ENCODE data around the gene ADAMTS2. TPM values are rescaled to one million over a fixed set of nuclear protein-coding genes. Genes with fewer than 3 reads are reported as not detected.

ADAMTS2 gene
- total RNA-seq, 1 donor from 2014 or later, result 7.7 TPM

DNA sequence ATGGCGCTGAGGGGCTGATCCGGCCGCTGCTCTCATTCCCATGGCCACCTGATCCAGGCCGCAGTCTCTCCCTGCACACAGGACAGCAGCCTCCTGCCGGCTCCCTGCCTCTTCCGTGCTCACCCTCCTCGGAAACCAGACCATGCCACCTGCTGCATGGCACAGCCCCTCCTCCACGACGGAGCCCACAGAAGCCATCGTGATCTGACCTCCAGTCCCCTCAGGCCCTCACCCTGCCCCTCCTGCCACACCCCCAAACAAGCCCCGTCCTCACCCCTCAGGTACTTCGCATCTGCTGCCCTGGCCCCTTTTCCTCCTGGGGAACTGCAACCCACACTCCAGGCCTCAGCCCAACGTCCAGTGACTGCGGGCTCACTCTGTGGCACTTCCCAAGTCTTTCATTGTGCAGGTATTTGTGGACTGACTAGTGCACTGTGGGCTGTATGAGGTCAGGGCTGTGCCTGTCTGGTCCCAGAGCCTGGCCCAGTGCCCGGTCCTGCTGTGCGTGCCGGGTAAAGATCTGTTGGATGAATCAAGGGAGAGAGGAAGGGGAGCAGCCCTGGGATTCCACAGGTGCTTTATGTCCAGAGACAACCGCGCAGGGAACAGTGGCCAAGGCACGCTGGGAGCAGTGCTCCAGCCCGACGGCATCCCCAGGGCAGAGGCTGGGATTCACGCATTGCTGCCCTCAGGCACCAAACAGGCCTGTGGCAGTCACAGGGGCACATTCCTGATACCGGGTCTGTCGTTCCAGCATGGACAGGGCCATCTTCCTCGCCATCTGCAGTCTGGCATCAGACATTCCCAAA, 86.1 kb downstream of the ADAMTS2 start:
- Mint-ChIP-seq H3K36me3 (no peaks in the 10 kb centered on the region), H3K9me3 (no peaks in the 10 kb centered on the region), H3K27ac (no peak overlapping the region), H3K4me1 (ENCODE audit: unreplicated experiment) (peaks cover 8% of the 10 kb centered on the region), H3K4me3 (no peak overlapping the region), H3K27me3 (peaks cover 4% of the 10 kb centered on the region)
- TF ChIP-seq, protein P1, sequence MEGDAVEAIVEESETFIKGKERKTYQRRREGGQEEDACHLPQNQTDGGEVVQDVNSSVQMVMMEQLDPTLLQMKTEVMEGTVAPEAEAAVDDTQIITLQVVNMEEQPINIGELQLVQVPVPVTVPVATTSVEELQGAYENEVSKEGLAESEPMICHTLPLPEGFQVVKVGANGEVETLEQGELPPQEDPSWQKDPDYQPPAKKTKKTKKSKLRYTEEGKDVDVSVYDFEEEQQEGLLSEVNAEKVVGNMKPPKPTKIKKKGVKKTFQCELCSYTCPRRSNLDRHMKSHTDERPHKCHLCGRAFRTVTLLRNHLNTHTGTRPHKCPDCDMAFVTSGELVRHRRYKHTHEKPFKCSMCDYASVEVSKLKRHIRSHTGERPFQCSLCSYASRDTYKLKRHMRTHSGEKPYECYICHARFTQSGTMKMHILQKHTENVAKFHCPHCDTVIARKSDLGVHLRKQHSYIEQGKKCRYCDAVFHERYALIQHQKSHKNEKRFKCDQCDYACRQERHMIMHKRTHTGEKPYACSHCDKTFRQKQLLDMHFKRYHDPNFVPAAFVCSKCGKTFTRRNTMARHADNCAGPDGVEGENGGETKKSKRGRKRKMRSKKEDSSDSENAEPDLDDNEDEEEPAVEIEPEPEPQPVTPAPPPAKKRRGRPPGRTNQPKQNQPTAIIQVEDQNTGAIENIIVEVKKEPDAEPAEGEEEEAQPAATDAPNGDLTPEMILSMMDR (conservative IDR thresholded peaks at IDR 0.05), result no peak
- DNase-seq (ENCODE audit: extremely low spot score, unreplicated experiment), result peak; percentile 63

DNA sequence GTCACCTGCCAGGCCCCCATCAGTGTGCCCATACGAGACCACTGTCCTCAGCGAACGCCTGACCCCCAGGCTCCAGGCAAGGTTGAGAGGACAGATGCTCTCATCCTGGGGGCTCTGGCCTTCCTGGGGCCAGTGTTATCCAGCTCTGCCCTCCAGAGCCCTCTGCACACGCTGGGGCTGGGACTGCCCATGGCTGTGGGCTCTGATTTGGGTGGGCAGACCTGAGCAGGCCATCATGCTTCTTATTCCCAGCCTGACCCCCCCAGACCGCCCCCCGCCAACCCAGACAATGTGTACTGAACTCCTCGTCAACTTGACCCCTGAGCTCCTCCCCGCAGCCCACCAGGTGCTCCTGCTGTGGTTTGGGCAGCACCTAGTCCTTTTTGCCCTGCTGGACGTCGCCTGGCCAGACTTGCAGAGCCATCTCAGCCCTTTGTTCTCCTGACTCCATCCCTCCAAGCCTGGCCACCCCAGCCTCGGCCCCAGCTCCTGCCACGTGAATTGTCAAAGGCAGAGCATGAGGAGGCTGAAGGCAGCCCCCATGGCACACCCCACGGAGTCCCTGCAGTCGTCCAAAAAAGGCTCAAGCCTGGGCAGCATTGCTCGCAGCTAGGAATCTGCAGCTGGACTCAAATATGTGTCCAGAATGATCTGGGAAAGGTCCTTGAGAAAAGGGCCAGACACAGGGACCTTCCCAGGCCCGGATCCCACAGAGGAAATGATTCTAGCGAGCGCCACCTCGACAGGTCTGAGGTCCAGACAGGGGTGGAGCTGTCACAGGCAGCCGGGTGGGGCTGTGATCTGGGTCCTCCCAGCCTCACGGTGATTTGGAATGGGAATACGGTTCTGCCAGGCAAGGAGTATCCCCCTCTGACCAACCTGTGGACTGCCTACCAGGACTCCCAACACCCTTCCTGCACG, 87.0 kb downstream of the ADAMTS2 start:
- Mint-ChIP-seq H3K9me3 (no peaks in the 10 kb centered on the region), H3K27me3 (peaks cover 4% of the 10 kb centered on the region), H3K27ac (no peak overlapping the region), H3K4me1 (ENCODE audit: unreplicated experiment) (peaks cover 8% of the 10 kb centered on the region), H3K36me3 (no peaks in the 10 kb centered on the region), H3K4me3 (no peak overlapping the region)
- TF ChIP-seq, protein P1 (conservative IDR thresholded peaks at IDR 0.05), result no peak
- peak; percentile 66 for DNase-seq (ENCODE audit: extremely low spot score, unreplicated experiment)

DNA sequence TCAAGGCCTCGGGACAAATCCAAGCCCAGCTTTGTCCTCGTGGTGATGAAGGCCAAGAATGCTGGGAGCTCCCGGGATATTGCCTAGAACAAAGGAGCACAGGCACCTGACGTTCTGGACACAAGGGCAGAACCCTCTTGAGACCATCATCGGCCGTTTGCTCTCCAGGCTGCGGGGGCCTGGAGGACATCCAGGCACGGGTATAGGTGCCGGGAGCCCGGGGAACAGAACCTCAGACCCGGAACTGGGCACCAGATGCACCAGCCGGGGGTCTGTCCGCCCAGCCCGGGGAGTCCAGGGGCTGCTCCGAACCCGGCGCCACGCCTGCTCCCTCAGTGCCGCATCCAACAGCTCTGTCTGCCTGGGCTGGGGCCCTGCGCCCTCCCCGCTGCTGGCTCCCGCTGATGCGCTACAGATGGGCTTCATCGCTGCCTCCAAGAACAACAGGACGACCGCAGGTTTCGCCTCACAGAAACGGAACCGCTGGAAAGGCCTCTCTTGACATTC, 88.0 kb downstream of the ADAMTS2 start:
- Mint-ChIP-seq H3K9me3 (no peaks in the 10 kb centered on the region), H3K4me1 (ENCODE audit: unreplicated experiment) (peaks cover 8% of the 10 kb centered on the region), H3K27me3 (peaks cover 4% of the 10 kb centered on the region), H3K36me3 (no peaks in the 10 kb centered on the region), H3K4me3 (no peak overlapping the region), H3K27ac (no peak overlapping the region)
- TF ChIP-seq, protein P1 (conservative IDR thresholded peaks at IDR 0.05), result no peak
- DNase-seq (ENCODE audit: extremely low spot score, unreplicated experiment), result peak; percentile 64

DNA sequence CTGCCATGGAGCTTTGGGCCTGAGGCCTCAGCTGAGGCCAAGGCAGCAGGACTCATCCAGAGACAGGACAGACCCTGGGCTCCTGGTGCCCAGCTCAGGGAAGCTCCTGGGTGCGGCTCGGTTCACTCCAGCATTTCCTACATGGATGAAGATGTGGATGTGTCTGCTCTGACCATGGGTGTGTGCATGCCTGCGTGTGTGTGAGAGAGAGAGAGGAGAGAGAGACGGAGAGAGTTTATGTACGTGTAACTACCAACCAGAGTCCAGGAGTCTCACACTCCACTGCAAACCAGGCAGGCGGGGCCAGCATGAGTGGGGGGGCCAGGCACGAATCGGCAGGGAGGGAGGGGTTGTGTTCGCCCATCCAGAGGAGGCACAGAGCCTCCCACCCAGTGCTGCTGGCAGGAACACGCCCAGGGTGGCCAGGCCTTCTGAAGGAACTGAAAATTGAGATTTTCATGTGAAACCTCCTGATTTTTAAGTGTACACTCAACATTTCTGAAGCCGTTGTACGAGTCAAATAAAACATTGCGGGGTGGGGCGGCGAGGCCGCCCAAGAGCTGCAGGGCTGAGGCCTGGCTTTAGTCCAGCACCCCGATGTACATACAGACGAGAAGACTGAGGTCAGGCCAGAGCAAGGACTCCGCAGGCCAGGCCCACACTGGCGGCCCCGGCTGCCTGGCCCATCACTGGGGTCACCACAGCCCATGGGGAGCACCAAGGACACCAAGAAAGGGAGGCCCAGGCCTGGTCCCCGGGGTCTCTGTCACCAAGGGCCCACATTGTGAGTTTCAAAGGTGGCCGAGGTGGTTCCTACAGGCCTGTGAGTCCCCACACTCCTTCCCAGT, 88.7 kb downstream of the ADAMTS2 start:
- Mint-ChIP-seq H3K4me1 (ENCODE audit: unreplicated experiment) (peaks cover 8% of the 10 kb centered on the region), H3K36me3 (no peaks in the 10 kb centered on the region), H3K27me3 (peaks cover 4% of the 10 kb centered on the region), H3K27ac (no peak overlapping the region), H3K9me3 (no peaks in the 10 kb centered on the region), H3K4me3 (no peak overlapping the region)
- peak; percentile 56 for DNase-seq (ENCODE audit: extremely low spot score, unreplicated experiment)
- TF ChIP-seq, protein P1 (conservative IDR thresholded peaks at IDR 0.05), result no peak
